Mucosa of stomach (tissue), 1 donor: ENCODE data around the gene LBP.

Experiments
- H3K27me3 ChIP-seq: one replicate; pipeline ENCODE4 v1.7.0; 2013; ENCODE audit warnings: mild to moderate bottlenecking, low read length; ENCODE audit not compliant: control insufficient read depth, insufficient read depth
- H3K36me3 ChIP-seq: one replicate; pipeline ENCODE4 v1.7.0; 2013; ENCODE audit warnings: low read length; ENCODE audit not compliant: control insufficient read depth, insufficient read depth
- H3K4me1 ChIP-seq: one replicate; pipeline ENCODE4 v1.7.0; 2013; ENCODE audit warnings: mild to moderate bottlenecking, low read length; ENCODE audit not compliant: control insufficient read depth, insufficient read depth
- H3K4me3 ChIP-seq: one replicate; pipeline ENCODE4 v1.7.0; 2013; ENCODE audit warnings: low read length
- H3K9ac ChIP-seq: one replicate; pipeline ENCODE4 v1.7.0; 2013; ENCODE audit warnings: mild to moderate bottlenecking, low read length, moderate library complexity
- H3K9me3 ChIP-seq: one replicate; pipeline ENCODE4 v1.7.0; 2013; ENCODE audit warnings: mild to moderate bottlenecking, low read length, moderate library complexity; ENCODE audit not compliant: control insufficient read depth
- donor health status: Pancreatic carcinoma.

Gene LBP

GRCh38 chr20:38340693-38341092 lies 5.6 kb upstream of the LBP start:
- Histone ChIP-seq H3K9ac (no peak overlapping the region), H3K9me3 (peaks cover 4% of the 10 kb centered on the region), H3K4me3 (no peak overlapping the region), H3K36me3 (no peaks in the 10 kb centered on the region), H3K27me3 (no peaks in the 10 kb centered on the region), H3K4me1 (peaks cover 7% of the 10 kb centered on the region)

- Histone ChIP-seq H3K36me3 (no peaks in the 10 kb centered on the region), H3K9ac (no peak overlapping the region), H3K4me3 (no peak overlapping the region), H3K4me1 (peaks cover 7% of the 10 kb centered on the region), H3K9me3 (peaks cover 4% of the 10 kb centered on the region), H3K27me3 (no peaks in the 10 kb centered on the region)
These were observed 4.1 kb upstream of the LBP start for GRCh38 chr20:38342216-38342615.

GRCh38 chr20:38342713-38343310 lies 3.5 kb upstream of the LBP start:
- Histone ChIP-seq H3K4me1 (peaks cover 7% of the 10 kb centered on the region), H3K9ac (no peak overlapping the region), H3K4me3 (no peak overlapping the region)

GRCh38 chr20:38343311-38344106 lies 2.8 kb upstream of the LBP start:
- no peaks in the 10 kb centered on the region for H3K36me3 ChIP-seq
- no peak overlapping the region for H3K4me3 ChIP-seq
- H3K4me1 ChIP-seq, result peaks cover 7% of the 10 kb centered on the region
- no peaks in the 10 kb centered on the region for H3K27me3 ChIP-seq
- no peaks in the 10 kb centered on the region for H3K9me3 ChIP-seq
- H3K9ac ChIP-seq, result no peak overlapping the region

More at GRCh38 chr20:38342713-38343310, 3.5 kb upstream of the LBP start:
- Histone ChIP-seq H3K36me3 (no peaks in the 10 kb centered on the region), H3K9me3 (peaks cover 2% of the 10 kb centered on the region), H3K27me3 (no peaks in the 10 kb centered on the region)

GRCh38 chr20:38344107-38344701 lies 2.1 kb upstream of the LBP start:
- H3K36me3 ChIP-seq, result no peaks in the 10 kb centered on the region
- no peak overlapping the region for H3K4me3 ChIP-seq
- H3K27me3 ChIP-seq, result no peaks in the 10 kb centered on the region
- H3K9me3 ChIP-seq, result no peaks in the 10 kb centered on the region
- peaks cover 7% of the 10 kb centered on the region for H3K4me1 ChIP-seq
- no peak overlapping the region for H3K9ac ChIP-seq

- H3K4me3 ChIP-seq, result no peak overlapping the region
- H3K9me3 ChIP-seq, result no peaks in the 10 kb centered on the region
- peaks cover 7% of the 10 kb centered on the region for H3K4me1 ChIP-seq
- H3K36me3 ChIP-seq, result no peaks in the 10 kb centered on the region
- no peak overlapping the region for H3K9ac ChIP-seq
- no peaks in the 10 kb centered on the region for H3K27me3 ChIP-seq
These were observed 639 bp upstream of the LBP start for GRCh38 chr20:38345643-38346042.

- H3K36me3 ChIP-seq, result no peaks in the 10 kb centered on the region
- no peaks in the 10 kb centered on the region for H3K27me3 ChIP-seq
- H3K4me3 ChIP-seq, result no peak overlapping the region
- H3K9ac ChIP-seq, result no peak overlapping the region
- H3K4me1 ChIP-seq, result peaks cover 7% of the 10 kb centered on the region
- no peaks in the 10 kb centered on the region for H3K9me3 ChIP-seq
These were observed 459 bp downstream of the LBP start for GRCh38 chr20:38346741-38347140.

GRCh38 chr20:38349856-38350255 lies 3.6 kb downstream of the LBP start:
- H3K4me1 ChIP-seq, result no peaks in the 10 kb centered on the region
- no peaks in the 10 kb centered on the region for H3K36me3 ChIP-seq
- no peaks in the 10 kb centered on the region for H3K9me3 ChIP-seq
- no peaks in the 10 kb centered on the region for H3K27me3 ChIP-seq
- no peak overlapping the region for H3K9ac ChIP-seq
- no peak overlapping the region for H3K4me3 ChIP-seq

GRCh38 chr20:38350879-38351775 lies 4.8 kb downstream of the LBP start:
- Histone ChIP-seq H3K9me3 (no peaks in the 10 kb centered on the region), H3K4me3 (no peak overlapping the region), H3K9ac (no peak overlapping the region), H3K36me3 (no peaks in the 10 kb centered on the region), H3K4me1 (no peaks in the 10 kb centered on the region), H3K27me3 (no peaks in the 10 kb centered on the region)

- H3K4me3 ChIP-seq, result no peak overlapping the region
- H3K36me3 ChIP-seq, result no peaks in the 10 kb centered on the region
- no peaks in the 10 kb centered on the region for H3K27me3 ChIP-seq
- H3K4me1 ChIP-seq, result no peaks in the 10 kb centered on the region
- no peak overlapping the region for H3K9ac ChIP-seq
- no peaks in the 10 kb centered on the region for H3K9me3 ChIP-seq
These were observed 7.0 kb downstream of the LBP start for GRCh38 chr20:38353316-38353715.

- H3K36me3 ChIP-seq, result no peaks in the 10 kb centered on the region
- no peaks in the 10 kb centered on the region for H3K27me3 ChIP-seq
- no peaks in the 10 kb centered on the region for H3K4me1 ChIP-seq
- no peaks in the 10 kb centered on the region for H3K9me3 ChIP-seq
- H3K9ac ChIP-seq, result no peak overlapping the region
- H3K4me3 ChIP-seq, result no peak overlapping the region
These were observed 7.9 kb downstream of the LBP start for GRCh38 chr20:38354227-38354626.
